ENCODE results near the gene MMAB.

Gene MMAB

DNA sequence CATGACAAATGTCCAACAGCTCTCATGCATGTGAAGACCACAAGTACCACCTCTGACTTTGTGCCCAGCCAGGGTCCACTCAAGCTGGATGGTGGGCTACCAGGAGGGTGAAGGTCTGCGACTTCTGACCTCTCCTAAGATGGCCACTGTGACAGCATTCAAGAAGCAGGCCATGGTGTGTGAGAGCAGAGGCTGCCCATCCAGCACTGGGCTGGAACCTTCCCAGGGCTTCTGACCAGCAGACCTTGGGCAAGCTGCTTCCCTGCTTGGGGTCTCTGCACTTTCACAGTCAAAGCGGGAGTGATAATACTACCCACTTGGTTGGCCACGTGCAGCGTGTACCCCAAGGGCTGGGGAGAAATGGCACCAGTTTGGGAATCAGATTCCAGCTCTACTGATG is 10.4 kb downstream of the MMAB start:
- peaks cover 15% of the 10 kb centered on the region for H3K36me3 ChIP-seq (ENCODE audit: control insufficient read depth, insufficient read depth, low read length)

DNA sequence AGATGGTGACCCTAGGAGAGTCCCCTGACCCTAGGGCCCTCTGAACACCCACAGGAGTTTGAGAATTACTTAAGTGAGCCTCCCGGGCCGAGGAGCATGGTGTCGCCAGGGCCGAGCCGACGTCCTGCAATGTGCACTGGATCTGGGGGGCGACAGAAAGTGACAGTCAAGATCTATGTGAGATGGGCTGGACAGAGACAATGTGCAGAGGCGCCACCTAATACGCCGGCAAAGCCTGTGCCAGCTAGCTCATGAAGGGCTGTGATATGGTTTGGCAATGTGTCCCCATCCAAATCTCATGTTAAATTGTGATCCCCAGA is 11.6 kb downstream of the MMAB start:
- Histone ChIP-seq H3K9me3 (ENCODE audit: control insufficient read depth, low read length) (no peaks in the 10 kb centered on the region), H3K4me3 (ENCODE audit: insufficient read depth, low read depth, low read length, poor library complexity, severe bottlenecking) (no peak overlapping the region), H3K27me3 (replicated peaks; ENCODE audit: control insufficient read depth, insufficient read depth, low read length, poor library complexity, severe bottlenecking) (no peaks in the 10 kb centered on the region), H3K4me1 (ENCODE audit: control insufficient read depth, insufficient read depth, low read length, poor library complexity, severe bottlenecking) (no peaks in the 10 kb centered on the region), H3K36me3 (ENCODE audit: control insufficient read depth, insufficient read depth, low read length) (peaks cover 8% of the 10 kb centered on the region), H3K27ac (ENCODE audit: insufficient read depth, low read length, poor library complexity, severe bottlenecking) (no peak overlapping the region)
- DNase-seq = no peak

More for the DNA sequence above, 10.4 kb downstream of the MMAB start:
- H3K27me3 ChIP-seq (replicated peaks; ENCODE audit: control insufficient read depth, insufficient read depth, low read length, poor library complexity, severe bottlenecking) = no peaks in the 10 kb centered on the region
- no peaks in the 10 kb centered on the region for H3K4me1 ChIP-seq (ENCODE audit: control insufficient read depth, insufficient read depth, low read length, poor library complexity, severe bottlenecking)
- no peak for DNase-seq
- H3K4me3 ChIP-seq (ENCODE audit: insufficient read depth, low read depth, low read length, poor library complexity, severe bottlenecking) = no peak overlapping the region
- H3K9me3 ChIP-seq (ENCODE audit: control insufficient read depth, low read length) = no peaks in the 10 kb centered on the region
- no peak overlapping the region for H3K27ac ChIP-seq (ENCODE audit: insufficient read depth, low read length, poor library complexity, severe bottlenecking)

DNA sequence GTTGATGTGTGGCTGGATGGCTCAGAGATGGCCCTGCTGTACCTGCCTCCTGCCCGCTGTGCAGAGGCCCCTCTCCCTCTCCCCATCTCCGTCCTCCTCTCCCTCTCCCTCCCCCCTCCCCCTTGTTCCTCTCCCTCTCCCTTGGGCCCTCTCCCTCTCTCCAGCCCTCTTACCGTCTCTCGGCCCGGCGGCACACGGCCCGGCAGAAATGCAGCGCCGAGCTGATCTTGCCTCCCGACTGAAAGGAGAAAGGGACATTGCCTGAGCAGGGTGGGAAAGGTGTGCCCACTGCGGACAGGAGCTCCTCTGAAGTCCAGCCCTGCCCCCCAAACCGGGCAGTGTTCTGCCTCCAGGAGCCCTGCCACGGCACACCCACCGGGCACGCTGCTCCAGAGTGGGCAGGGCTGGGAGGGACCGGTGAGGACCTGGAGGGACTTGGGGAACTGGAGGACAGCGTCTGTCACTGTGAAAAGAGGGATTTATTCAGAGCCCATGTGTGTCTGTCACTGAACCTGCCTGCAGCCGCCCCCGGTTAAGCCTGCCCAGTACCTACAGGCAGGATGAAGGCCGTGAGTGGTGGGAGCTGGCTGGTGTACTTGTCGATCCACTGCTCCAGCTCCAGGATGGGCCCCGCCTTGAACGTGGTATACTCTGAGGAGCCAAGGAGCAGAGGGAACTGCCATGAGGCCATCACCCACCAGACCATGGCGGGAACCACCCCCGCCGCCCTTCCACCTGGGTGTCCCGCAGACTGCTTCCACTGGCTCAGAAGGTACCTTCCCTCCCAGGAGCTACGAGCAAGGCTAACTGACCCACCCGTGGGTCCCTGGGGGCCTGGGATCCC is 12.2 kb downstream of the MMAB start:
- Histone ChIP-seq H3K27me3 (replicated peaks; ENCODE audit: control insufficient read depth, insufficient read depth, low read length, poor library complexity, severe bottlenecking) (no peaks in the 10 kb centered on the region), H3K4me1 (ENCODE audit: control insufficient read depth, insufficient read depth, low read length, poor library complexity, severe bottlenecking) (no peaks in the 10 kb centered on the region), H3K36me3 (ENCODE audit: control insufficient read depth, insufficient read depth, low read length) (peaks cover 4% of the 10 kb centered on the region), H3K4me3 (ENCODE audit: insufficient read depth, low read depth, low read length, poor library complexity, severe bottlenecking) (no peak overlapping the region), H3K27ac (ENCODE audit: insufficient read depth, low read length, poor library complexity, severe bottlenecking) (no peak overlapping the region), H3K9me3 (ENCODE audit: control insufficient read depth, low read length) (no peaks in the 10 kb centered on the region)
- DNase-seq = no peak

DNA sequence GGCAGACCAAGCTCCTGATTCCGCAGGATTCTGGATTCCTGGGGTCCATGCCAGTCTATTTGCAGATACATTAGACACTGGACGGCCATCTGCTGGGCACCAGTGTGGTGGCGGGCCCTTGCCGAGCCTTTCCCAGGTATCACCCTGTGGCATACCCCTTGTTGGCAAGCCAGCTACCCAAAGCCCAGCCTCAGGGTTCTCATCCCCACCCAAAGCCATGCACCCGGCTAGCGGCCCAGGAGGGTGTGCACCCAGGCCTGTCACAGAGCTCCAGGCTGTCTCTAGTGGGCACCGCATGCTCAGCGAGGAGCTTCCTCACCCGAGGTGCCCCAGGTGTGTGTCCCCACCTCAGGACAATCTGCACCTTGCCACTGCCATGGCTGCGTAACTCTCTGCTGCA is 13.7 kb downstream of the MMAB start:
- no peak overlapping the region for H3K27ac ChIP-seq (ENCODE audit: insufficient read depth, low read length, poor library complexity, severe bottlenecking)
- H3K36me3 ChIP-seq (ENCODE audit: control insufficient read depth, insufficient read depth, low read length) = no peaks in the 10 kb centered on the region

DNA sequence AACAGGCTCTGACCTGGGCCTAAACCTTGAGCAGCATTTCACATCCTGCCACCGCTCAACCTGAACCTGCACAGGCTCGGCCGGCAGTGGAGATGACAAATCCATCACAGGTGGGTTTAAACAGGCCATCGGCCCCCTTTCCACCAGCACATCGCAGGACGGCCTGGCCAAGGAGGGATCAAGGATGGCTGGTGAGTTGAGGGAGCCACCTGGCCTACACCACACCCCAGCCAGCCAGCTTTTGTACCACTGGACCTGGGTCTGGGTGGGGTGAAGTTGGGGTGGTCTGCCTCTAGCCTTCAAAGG is 14.2 kb downstream of the MMAB start:
- Histone ChIP-seq H3K27ac (ENCODE audit: insufficient read depth, low read length, poor library complexity, severe bottlenecking) (no peak overlapping the region), H3K36me3 (ENCODE audit: control insufficient read depth, insufficient read depth, low read length) (no peaks in the 10 kb centered on the region), H3K27me3 (replicated peaks; ENCODE audit: control insufficient read depth, insufficient read depth, low read length, poor library complexity, severe bottlenecking) (no peaks in the 10 kb centered on the region), H3K4me1 (ENCODE audit: control insufficient read depth, insufficient read depth, low read length, poor library complexity, severe bottlenecking) (no peaks in the 10 kb centered on the region), H3K4me3 (ENCODE audit: insufficient read depth, low read depth, low read length, poor library complexity, severe bottlenecking) (no peak overlapping the region), H3K9me3 (ENCODE audit: control insufficient read depth, low read length) (no peaks in the 10 kb centered on the region)
- DNase-seq = no peak

More for the DNA sequence above, 13.7 kb downstream of the MMAB start:
- Histone ChIP-seq H3K27me3 (replicated peaks; ENCODE audit: control insufficient read depth, insufficient read depth, low read length, poor library complexity, severe bottlenecking) (no peaks in the 10 kb centered on the region), H3K4me1 (ENCODE audit: control insufficient read depth, insufficient read depth, low read length, poor library complexity, severe bottlenecking) (no peaks in the 10 kb centered on the region), H3K9me3 (ENCODE audit: control insufficient read depth, low read length) (no peaks in the 10 kb centered on the region), H3K4me3 (ENCODE audit: insufficient read depth, low read depth, low read length, poor library complexity, severe bottlenecking) (no peak overlapping the region)
- DNase-seq = no peak

DNA sequence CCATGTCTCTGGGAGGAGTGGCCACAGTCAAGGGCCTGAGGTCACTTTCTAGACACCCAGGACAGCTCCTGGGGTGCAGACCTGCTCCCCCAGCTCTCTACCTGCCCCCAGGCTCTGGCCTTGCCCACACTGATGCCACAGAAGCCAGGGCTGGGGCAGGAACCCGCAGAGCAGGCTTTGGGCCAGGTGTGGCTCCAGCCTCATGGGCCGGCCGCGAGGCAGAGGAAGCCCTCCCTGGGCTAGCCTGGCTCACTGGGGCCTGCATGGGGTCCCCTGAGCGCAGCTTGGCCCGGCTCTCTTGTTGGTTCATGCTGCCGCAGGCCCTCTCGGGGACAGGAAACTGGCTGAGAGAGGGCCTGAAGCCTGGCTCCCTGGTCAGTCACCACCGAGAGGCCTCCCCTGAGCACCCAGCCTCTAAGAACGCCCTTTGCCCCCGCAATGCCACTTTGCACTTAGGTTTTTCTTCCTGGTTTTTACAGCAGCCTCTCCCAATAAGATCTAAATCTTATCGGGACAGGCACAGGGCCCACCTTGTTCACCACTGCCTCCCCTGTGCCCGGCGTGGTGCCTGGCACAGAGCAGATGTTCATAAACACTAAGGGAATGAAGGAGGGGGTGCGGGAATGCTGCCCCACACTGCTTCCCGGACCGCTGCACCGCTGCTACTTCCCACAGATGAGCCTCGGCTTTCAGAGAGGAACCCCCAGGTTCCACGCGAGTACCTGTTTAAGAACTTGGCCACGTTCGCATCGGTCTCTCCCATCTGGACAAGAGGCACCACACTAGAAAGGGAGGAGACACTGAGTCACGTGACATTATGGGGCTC is 14.7 kb downstream of the MMAB start:
- no peaks in the 10 kb centered on the region for H3K36me3 ChIP-seq (ENCODE audit: control insufficient read depth, insufficient read depth, low read length)
- no peak for DNase-seq
- H3K27ac ChIP-seq (ENCODE audit: insufficient read depth, low read length, poor library complexity, severe bottlenecking) = no peak overlapping the region
- no peaks in the 10 kb centered on the region for H3K9me3 ChIP-seq (ENCODE audit: control insufficient read depth, low read length)
- no peaks in the 10 kb centered on the region for H3K4me1 ChIP-seq (ENCODE audit: control insufficient read depth, insufficient read depth, low read length, poor library complexity, severe bottlenecking)
- no peaks in the 10 kb centered on the region for H3K27me3 ChIP-seq (replicated peaks; ENCODE audit: control insufficient read depth, insufficient read depth, low read length, poor library complexity, severe bottlenecking)
- H3K4me3 ChIP-seq (ENCODE audit: insufficient read depth, low read depth, low read length, poor library complexity, severe bottlenecking) = no peak overlapping the region

DNA sequence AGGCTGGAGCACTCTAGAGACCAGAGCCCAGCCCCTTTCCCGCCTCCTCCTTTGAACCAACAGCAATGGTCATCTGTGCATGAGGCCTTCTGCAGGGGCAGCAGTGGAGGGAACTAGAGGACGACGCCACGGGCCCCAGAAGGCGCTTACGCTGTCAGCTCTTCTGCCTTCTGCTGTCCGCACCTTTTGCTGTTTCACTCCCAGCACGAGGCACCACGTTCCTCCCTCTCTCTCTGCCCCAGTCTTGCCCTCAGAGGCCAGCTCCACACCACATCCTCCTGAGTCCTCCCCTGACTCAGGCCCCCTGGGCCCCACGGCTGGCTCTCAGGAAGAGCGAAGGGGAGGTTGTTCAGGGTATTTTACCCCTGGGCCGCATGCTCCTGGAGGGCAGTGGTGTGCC is 15.5 kb downstream of the MMAB start:
- Histone ChIP-seq H3K27ac (ENCODE audit: insufficient read depth, low read length, poor library complexity, severe bottlenecking) (no peak overlapping the region), H3K4me1 (ENCODE audit: control insufficient read depth, insufficient read depth, low read length, poor library complexity, severe bottlenecking) (no peaks in the 10 kb centered on the region), H3K9me3 (ENCODE audit: control insufficient read depth, low read length) (no peaks in the 10 kb centered on the region), H3K4me3 (ENCODE audit: insufficient read depth, low read depth, low read length, poor library complexity, severe bottlenecking) (no peak overlapping the region), H3K27me3 (replicated peaks; ENCODE audit: control insufficient read depth, insufficient read depth, low read length, poor library complexity, severe bottlenecking) (no peaks in the 10 kb centered on the region), H3K36me3 (ENCODE audit: control insufficient read depth, insufficient read depth, low read length) (no peaks in the 10 kb centered on the region)
- DNase-seq = no peak

DNA sequence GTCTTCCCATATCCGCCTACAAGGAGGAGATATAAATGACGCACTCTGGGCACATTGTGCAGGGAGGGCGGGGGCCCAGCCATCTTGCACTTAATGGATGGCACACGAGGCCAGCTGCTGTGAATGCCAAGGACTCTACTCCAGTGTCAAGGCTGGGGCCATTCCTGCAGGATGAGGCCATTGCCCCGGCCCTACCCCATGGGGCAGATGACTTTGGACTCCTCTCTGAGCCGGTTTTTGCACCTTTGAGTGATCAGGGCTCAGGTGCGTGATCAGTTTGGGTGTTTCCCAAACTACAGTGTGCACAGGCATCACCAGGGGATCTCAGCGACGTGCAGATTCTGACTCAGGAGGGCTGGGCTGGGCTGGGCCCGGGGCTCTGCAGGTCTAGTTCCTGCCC is 16.1 kb downstream of the MMAB start:
- no peak for DNase-seq
- no peaks in the 10 kb centered on the region for H3K36me3 ChIP-seq (ENCODE audit: control insufficient read depth, insufficient read depth, low read length)
- H3K4me1 ChIP-seq (ENCODE audit: control insufficient read depth, insufficient read depth, low read length, poor library complexity, severe bottlenecking) = no peaks in the 10 kb centered on the region
- no peak overlapping the region for H3K4me3 ChIP-seq (ENCODE audit: insufficient read depth, low read depth, low read length, poor library complexity, severe bottlenecking)
- H3K27ac ChIP-seq (ENCODE audit: insufficient read depth, low read length, poor library complexity, severe bottlenecking) = no peak overlapping the region
- no peaks in the 10 kb centered on the region for H3K27me3 ChIP-seq (replicated peaks; ENCODE audit: control insufficient read depth, insufficient read depth, low read length, poor library complexity, severe bottlenecking)
- H3K9me3 ChIP-seq (ENCODE audit: control insufficient read depth, low read length) = no peaks in the 10 kb centered on the region

DNA sequence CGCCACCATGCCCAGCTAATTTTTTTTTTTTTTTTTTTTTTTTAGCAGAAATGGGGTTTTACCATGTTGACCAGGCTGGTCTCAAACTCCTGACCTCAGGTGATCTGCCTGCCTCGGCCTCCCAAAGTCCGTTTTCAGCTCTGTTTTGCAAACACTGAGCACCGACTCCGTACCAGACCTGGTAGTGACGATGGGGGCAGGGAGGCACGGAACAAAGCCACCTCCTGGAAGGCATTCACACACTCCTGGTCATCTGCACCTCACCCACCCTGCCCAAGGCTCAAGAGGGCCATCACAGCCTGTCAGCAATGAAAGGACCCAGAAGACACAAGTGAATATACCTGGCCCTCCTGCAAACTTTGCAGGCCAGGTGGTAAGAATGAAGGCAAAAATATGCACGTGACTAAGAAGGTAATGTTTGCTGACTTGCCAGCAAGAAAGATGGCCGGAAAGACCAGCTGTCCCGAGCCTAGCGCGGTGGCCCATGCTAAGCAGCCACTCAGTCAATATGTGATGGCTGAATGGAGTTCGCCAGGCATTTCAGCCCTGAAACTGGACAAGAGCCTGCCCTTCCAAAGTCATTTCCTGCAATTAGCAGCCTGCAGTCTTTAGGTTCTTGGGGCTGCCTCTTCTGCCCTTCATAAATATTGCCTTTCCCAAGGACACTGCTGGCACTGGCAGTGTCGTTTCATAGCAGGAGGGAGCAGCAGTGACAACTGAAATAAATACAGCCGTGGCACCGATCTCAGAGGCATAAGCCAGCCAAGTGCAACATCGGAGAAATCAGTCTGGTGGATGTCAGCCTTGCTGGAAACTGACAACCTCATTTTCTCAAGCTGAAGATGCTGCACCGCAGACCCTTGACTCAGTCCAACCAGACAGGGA is 17.6 kb downstream of the MMAB start:
- Histone ChIP-seq H3K27me3 (replicated peaks; ENCODE audit: control insufficient read depth, insufficient read depth, low read length, poor library complexity, severe bottlenecking) (no peaks in the 10 kb centered on the region), H3K4me1 (ENCODE audit: control insufficient read depth, insufficient read depth, low read length, poor library complexity, severe bottlenecking) (no peaks in the 10 kb centered on the region), H3K27ac (ENCODE audit: insufficient read depth, low read length, poor library complexity, severe bottlenecking) (no peak overlapping the region), H3K4me3 (ENCODE audit: insufficient read depth, low read depth, low read length, poor library complexity, severe bottlenecking) (no peak overlapping the region), H3K36me3 (ENCODE audit: control insufficient read depth, insufficient read depth, low read length) (no peaks in the 10 kb centered on the region), H3K9me3 (ENCODE audit: control insufficient read depth, low read length) (no peaks in the 10 kb centered on the region)
- DNase-seq = no peak
